Suprapubic skin (tissue), 4 donors: Measurements from ENCODE around the gene HEMGN. TPM values are rescaled to one million over a fixed set of nuclear protein-coding genes. Genes with fewer than 3 reads are reported as not detected.
"Not testable (repeated sequence)": the region's sequence is repeated elsewhere in the genome, so short reads cannot be mapped to it uniquely, and the experiment has no call there.

ENCODE experiments used
- DNase-seq, 2 donors: peaks; one replicate each; pipeline ENCODE4 v3.0.0-alpha.2; 2019; ENCODE audit warnings: low spot score in 2 of 2
- H3K27ac ChIP-seq: fragments of 200-600 bp; sonication (generic); one replicate; pipeline ENCODE4 v1.5.1; 2019
- H3K27me3 ChIP-seq: fragments of 200-600 bp; sonication (generic); one replicate; pipeline ENCODE4 v1.5.1; 2019
- H3K36me3 ChIP-seq: fragments of 200-600 bp; sonication (generic); one replicate; pipeline ENCODE4 v1.5.1; 2019
- H3K4me1 ChIP-seq: fragments of 200-600 bp; sonication (generic); one replicate; pipeline ENCODE4 v1.5.1; 2019
- H3K4me3 ChIP-seq: fragments of 200-600 bp; sonication (generic); one replicate; pipeline ENCODE4 v1.5.1; 2019; ENCODE audit warnings: mild to moderate bottlenecking
- H3K9me3 ChIP-seq: fragments of 200-600 bp; sonication (generic); one replicate; pipeline ENCODE4 v1.5.1; 2019
- EP300 ChIP-seq: sonication (generic); formaldehyde crosslinking; IDR thresholded peaks from one replicate; pipeline ENCODE4 v1.6.1; 2017; ENCODE audit warnings: antibody characterized with exemption
- POLR2A ChIP-seq, 2 donors: fragments of 450-650 bp; IDR thresholded peaks; one replicate each; pipeline ENCODE4 v1.6.1; 2017; ENCODE audit warnings: antibody characterized with exemption in 2 of 2, mild to moderate bottlenecking in 2 of 2, moderate library complexity in 2 of 2
- POLR2AphosphoS5 ChIP-seq, 3 donors: sonication (generic); formaldehyde crosslinking; IDR thresholded peaks; one replicate each; pipeline ENCODE4 v1.6.1; 2017; ENCODE audit warnings: antibody characterized with exemption in 3 of 3
- WGBS: methylation state at CpG from one replicate; pipeline ENCODE4 v1.1.5; 2018; 5-methylcytosine and 5-hydroxymethylcytosine counted together
- total RNA-seq, 4 donors: library from RNA; depleted of rRNA; stranded (reverse); fragments of >200 nt; gene quantifications; one replicate each; pipeline ENCODE4 v1.1.0, GENCODE V29; 2016
- TF ChIP-seq, protein P1 (sequence below), 2 donors: fragments of 200-600 bp in 1 of 2; fragments of 450-650 bp in 1 of 2; sonication (generic) in 1 of 2; IDR thresholded peaks; one replicate each; pipeline ENCODE4 v1.5.1; 2016 to 2019; ENCODE audit warnings: antibody characterized with exemption in 2 of 2, mild to moderate bottlenecking in 1 of 2, moderate library complexity in 1 of 2

Gene HEMGN
- total RNA-seq, 4 donors from 2014 or later: not detected

DNA sequence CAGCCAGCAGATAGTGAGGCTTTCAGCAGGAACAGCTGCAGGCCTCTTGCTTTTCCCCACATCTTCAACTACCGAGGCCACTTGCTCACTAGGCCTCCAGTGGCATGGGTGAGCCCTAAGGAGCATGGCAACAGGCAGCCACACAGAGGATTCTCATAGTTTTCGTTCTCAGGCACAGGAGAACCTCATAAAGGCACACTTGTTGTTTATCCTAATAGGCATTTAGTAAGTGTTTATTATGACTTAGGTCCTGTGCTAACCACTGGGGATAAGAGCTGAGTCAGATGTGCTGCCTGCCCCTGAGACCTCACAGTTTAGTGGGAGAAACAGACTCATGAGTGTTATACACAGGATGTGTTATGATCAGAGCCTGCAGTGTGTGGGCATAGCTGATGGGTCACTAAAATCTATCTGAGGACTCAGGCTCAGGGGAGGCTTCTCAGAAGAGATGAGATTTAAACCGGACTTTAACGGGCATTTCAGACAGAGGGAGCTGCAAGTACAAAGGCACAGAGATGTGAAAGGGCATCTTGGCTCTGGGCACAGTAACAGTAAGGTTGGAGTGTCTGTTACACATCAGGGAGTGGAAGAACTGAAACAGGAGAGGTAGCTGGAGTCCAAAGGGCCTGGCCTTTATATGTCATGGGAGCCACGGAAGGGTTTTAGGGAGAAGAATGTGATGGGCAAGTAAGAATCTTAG is 21.0 kb upstream of the HEMGN start:
- no peaks in the 10 kb centered on the region for H3K27me3 ChIP-seq
- no peaks in the 10 kb centered on the region for H3K4me1 ChIP-seq
- no peak for DNase-seq
- H3K36me3 ChIP-seq: no peaks in the 10 kb centered on the region
- H3K9me3 ChIP-seq: no peaks in the 10 kb centered on the region
- H3K4me3 ChIP-seq: no peak overlapping the region
- 83% methylated on average over 5 of the region's 5 CpGs for WGBS
- TF ChIP-seq POLR2AphosphoS5 (IDR thresholded peaks at IDR 0.05) (no peak), EP300 (no peak), POLR2A (IDR thresholded peaks at IDR 0.05) (no peak)
- TF ChIP-seq, protein P1, sequence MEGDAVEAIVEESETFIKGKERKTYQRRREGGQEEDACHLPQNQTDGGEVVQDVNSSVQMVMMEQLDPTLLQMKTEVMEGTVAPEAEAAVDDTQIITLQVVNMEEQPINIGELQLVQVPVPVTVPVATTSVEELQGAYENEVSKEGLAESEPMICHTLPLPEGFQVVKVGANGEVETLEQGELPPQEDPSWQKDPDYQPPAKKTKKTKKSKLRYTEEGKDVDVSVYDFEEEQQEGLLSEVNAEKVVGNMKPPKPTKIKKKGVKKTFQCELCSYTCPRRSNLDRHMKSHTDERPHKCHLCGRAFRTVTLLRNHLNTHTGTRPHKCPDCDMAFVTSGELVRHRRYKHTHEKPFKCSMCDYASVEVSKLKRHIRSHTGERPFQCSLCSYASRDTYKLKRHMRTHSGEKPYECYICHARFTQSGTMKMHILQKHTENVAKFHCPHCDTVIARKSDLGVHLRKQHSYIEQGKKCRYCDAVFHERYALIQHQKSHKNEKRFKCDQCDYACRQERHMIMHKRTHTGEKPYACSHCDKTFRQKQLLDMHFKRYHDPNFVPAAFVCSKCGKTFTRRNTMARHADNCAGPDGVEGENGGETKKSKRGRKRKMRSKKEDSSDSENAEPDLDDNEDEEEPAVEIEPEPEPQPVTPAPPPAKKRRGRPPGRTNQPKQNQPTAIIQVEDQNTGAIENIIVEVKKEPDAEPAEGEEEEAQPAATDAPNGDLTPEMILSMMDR (IDR thresholded peaks at IDR 0.05): no peak
- H3K27ac ChIP-seq: no peak overlapping the region

DNA sequence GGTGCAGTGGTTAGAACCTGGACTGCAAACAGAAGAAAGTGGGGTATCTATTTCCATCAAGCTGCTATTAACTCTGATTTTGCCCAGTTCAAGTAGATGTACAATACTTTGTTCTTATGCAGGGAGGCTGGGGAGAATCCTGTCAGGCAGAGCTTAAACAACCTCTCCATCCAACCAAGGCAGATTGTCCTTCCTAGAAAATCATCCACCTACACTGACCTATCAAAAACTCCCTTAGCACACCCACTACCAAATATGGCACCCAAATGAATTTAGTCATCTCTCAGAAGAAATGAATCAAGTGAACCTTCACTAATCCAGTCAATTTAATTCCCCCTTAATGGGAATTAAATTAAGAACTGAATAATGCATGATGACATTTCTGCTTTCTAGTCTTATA is 18.4 kb upstream of the HEMGN start:
- H3K4me1 ChIP-seq: no peaks in the 10 kb centered on the region
- TF ChIP-seq, protein P1 (IDR thresholded peaks at IDR 0.05): no peak
- TF ChIP-seq POLR2AphosphoS5 (IDR thresholded peaks at IDR 0.05) (no peak), EP300 (no peak), POLR2A (IDR thresholded peaks at IDR 0.05) (no peak)
- H3K27me3 ChIP-seq: no peaks in the 10 kb centered on the region
- no peak overlapping the region for H3K27ac ChIP-seq
- H3K36me3 ChIP-seq: no peaks in the 10 kb centered on the region
- H3K4me3 ChIP-seq: no peak overlapping the region
- no peaks in the 10 kb centered on the region for H3K9me3 ChIP-seq
- DNase-seq: no peak

DNA sequence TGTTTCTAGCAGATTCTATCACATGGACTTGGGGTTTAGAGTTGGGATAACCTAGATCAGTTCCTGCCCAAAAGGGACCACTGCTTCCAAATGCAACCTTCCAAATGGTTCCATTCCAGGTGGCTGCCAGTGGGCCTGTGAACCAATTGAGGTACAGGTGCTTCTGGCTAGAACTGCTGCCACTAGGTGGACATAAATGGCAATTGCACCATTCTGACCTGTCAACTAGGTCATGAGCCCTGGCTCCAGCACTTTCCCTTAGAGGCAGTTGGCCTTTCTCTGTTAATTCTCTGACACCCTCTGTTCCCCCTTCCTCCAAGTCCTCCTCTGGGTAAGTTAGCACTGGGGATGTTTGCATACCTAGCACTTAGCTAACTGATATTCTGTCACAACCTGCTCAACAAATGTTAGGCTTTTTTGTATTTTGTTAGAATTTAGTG is 16.6 kb upstream of the HEMGN start:
- H3K27ac ChIP-seq: no peak overlapping the region
- H3K4me1 ChIP-seq: no peaks in the 10 kb centered on the region
- H3K27me3 ChIP-seq: peaks cover 8% of the 10 kb centered on the region
- H3K4me3 ChIP-seq: no peak overlapping the region
- H3K36me3 ChIP-seq: no peaks in the 10 kb centered on the region
- DNase-seq: no peak
- peaks cover 4% of the 10 kb centered on the region for H3K9me3 ChIP-seq
- TF ChIP-seq, protein P1 (IDR thresholded peaks at IDR 0.05): peak; percentile 27 to 50
- no peak for TF ChIP-seq POLR2AphosphoS5 (IDR thresholded peaks at IDR 0.05)

GRCh38 chr9:97950873-97951272 is 12.9 kb upstream of the HEMGN start:
- not testable (repeated sequence) for H3K9me3 ChIP-seq, H3K27ac ChIP-seq, H3K4me3 ChIP-seq, H3K4me1 ChIP-seq, H3K27me3 ChIP-seq, H3K36me3 ChIP-seq, DNase-seq
- no CpG with 5 or more reads among the region's 5 CpGs for WGBS

DNA sequence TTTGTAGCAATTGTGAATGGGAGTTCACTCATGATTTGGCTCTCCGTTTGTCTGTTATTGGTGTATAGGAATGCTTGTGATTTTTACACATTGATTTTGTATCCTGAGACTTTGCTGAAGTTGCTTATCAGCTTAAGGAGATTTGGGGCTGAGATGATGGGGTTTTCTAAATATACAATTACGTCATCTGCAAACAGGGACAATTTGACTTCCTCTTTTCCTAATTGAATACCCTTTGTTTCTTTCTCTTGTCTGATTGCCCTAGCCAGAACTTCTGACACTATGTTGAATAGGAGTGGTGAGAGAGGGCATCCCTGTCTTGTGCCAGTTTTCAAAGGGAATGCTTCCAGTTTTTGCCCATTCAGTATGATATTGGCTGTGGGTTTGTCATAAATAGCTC is 9.1 kb upstream of the HEMGN start:
- H3K9me3 ChIP-seq, H3K4me1 ChIP-seq, H3K4me3 ChIP-seq, H3K36me3 ChIP-seq, H3K27ac ChIP-seq, DNase-seq, H3K27me3 ChIP-seq: not testable (repeated sequence)
- WGBS: 71% methylated on average over 2 of the region's 2 CpGs

GRCh38 chr9:97945470-97945869 is 7.5 kb upstream of the HEMGN start:
- 92% methylated on average over 2 of the region's 2 CpGs for WGBS

GRCh38 chr9:97944612-97945011 is 6.6 kb upstream of the HEMGN start:
- 78% methylated on average over 3 of the region's 3 CpGs for WGBS
- DNase-seq: no peak
- Histone ChIP-seq H3K4me1 (no peaks in the 10 kb centered on the region), H3K36me3 (no peaks in the 10 kb centered on the region), H3K9me3 (no peaks in the 10 kb centered on the region), H3K4me3 (no peak overlapping the region), H3K27ac (no peak overlapping the region), H3K27me3 (no peaks in the 10 kb centered on the region)
- TF ChIP-seq EP300: no peak
- TF ChIP-seq, protein P1 (IDR thresholded peaks at IDR 0.05): no peak
- TF ChIP-seq POLR2AphosphoS5 (IDR thresholded peaks at IDR 0.05): no peak
- no peak for TF ChIP-seq POLR2A (IDR thresholded peaks at IDR 0.05)

More at GRCh38 chr9:97945470-97945869, 7.5 kb upstream of the HEMGN start:
- H3K27ac ChIP-seq, H3K4me1 ChIP-seq, H3K27me3 ChIP-seq, H3K9me3 ChIP-seq, H3K36me3 ChIP-seq, DNase-seq, H3K4me3 ChIP-seq: not testable (repeated sequence)
